ENCODE measurements around the gene TNIK. TPM values are rescaled to one million over a fixed set of nuclear protein-coding genes. Genes with fewer than 3 reads are reported as not detected.

Gene TNIK
- total RNA-seq, 2 experiments from 2014 or later, result 36.6 to 39.3 TPM

DNA sequence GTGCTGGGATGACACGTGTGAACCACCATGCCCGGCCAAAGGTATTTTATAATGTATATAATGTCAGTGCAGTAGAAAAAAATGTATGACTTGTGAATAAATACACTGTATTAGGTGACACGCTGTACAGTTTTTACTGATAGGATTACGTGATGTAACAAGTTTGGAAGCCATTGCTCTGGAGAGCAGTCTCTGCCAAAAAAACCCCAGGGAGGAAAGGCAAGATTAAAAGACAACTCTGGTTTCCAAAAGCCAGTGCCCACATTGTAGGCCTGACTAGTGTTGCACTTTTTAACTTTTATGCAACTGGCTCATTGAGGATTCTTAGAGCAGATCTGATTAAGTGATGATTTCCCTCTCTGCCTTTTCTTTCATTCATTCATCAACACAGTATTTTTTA lies 371.7 kb downstream of the TNIK start:
- Mint-ChIP-seq H3K36me3 (peaks cover 18% of the 10 kb centered on the region), H3K27me3 (no peaks in the 10 kb centered on the region), H3K9me3 (ENCODE audit: low read depth) (no peaks in the 10 kb centered on the region), H3K27ac (no peak overlapping the region), H3K4me3 (no peak overlapping the region), H3K4me1 (peaks cover 6% of the 10 kb centered on the region)
- CTCF ChIA-PET, result no interaction called here
- no peak for ATAC-seq
- no peak for DNase-seq

DNA sequence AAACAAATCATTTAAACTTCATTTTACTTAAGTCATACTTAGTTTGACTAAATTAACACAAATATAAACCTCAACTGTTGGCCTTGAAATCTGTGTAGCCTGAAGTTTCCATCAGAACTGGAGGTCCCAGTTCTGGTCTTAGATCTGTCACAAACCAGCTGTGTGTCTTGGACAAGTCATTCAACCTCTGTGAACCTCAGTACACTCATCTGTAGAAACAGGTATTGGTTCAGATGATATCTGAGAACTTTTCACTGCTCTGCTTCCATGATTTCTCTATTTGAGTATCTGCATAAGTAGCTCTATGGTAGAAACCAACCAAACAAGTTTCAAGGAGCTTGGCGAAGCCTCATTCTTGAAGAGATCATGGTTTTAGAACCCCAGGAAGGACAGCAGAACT lies 373.3 kb downstream of the TNIK start:
- no peak for ATAC-seq
- Mint-ChIP-seq H3K9me3 (ENCODE audit: low read depth) (no peaks in the 10 kb centered on the region), H3K4me1 (peaks cover 6% of the 10 kb centered on the region), H3K4me3 (no peak overlapping the region), H3K27ac (no peak overlapping the region), H3K27me3 (no peaks in the 10 kb centered on the region), H3K36me3 (peaks cover 24% of the 10 kb centered on the region)
- no peak for DNase-seq
- CTCF ChIA-PET, result no interaction called here

DNA sequence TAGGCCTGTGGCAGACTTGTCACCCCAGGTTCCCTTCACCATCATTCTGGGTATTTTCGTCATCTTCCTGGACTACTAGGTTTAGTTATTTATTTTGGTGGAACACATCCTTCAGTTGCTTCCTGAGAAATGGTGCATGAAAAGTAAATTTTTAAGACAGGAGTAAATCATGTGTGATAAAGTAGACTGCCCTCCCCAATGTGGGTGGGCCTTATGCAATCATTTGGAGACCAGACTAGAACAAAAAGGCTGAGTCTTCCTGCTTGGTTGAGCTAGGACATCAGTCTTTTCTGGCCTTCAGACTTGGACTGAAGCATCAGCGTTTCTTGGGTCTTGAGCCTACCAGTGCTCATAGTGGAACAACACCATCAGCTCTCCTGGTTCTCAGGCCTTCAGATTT lies 382.9 kb downstream of the TNIK start:
- Mint-ChIP-seq H3K4me3 (no peak overlapping the region), H3K36me3 (peaks cover 41% of the 10 kb centered on the region), H3K27me3 (no peaks in the 10 kb centered on the region), H3K4me1 (no peaks in the 10 kb centered on the region), H3K27ac (no peak overlapping the region), H3K9me3 (ENCODE audit: low read depth) (no peaks in the 10 kb centered on the region)
- DNase-seq (no peak), ATAC-seq (no peak)
- CTCF ChIA-PET, result no interaction called here

DNA sequence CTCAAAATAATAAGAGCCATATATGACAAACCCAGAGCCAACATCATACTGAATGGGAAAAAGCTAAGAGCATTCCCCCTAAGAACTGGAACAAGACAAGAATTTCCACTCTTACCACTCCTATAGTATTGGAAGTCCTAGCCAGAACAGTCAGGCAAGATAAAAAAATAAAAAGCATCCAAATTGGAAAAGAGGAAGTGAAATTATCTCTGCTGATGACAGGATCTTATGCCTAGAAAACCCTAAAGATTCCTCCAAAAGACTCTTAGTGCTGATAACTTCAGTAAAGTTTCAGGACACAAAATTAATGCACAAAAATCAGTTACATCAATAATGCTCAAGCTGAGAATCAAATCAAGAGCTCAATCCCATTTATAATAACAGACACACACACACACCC lies 387.8 kb downstream of the TNIK start:
- CTCF ChIA-PET, result interaction anchor here (0.6 kb wide), 1 partner anchor 183 kb away, joined by 4 read pairs; no protein-coding TSS in a partner anchor
- DNase-seq, result no peak
- no peak for ATAC-seq
- Mint-ChIP-seq H3K36me3 (peaks cover 30% of the 10 kb centered on the region), H3K4me3 (no peak overlapping the region), H3K9me3 (ENCODE audit: low read depth) (no peaks in the 10 kb centered on the region), H3K4me1 (no peaks in the 10 kb centered on the region), H3K27ac (no peak overlapping the region), H3K27me3 (no peaks in the 10 kb centered on the region)

DNA sequence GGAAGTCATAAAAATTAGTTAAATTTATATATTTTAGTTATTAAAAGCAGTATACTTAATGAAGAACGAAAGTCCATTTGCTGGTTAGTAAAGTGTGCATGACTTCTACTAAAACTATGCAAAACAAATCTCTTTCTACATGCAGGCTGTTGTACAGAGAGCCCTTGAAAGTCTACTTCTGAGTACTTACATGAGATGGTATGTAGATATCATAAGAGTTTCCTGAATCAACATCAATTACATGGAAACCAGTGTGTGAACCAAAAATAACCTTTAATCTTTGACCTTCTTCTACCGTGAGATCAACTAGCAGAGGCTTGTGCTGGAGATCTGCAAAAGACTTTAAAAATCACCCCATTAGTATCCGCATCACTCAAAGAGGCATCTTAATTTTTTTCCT lies 391.5 kb downstream of the TNIK start:
- no peaks in the 10 kb centered on the region for H3K9me3 Mint-ChIP-seq (ENCODE audit: low read depth)
- no peaks in the 10 kb centered on the region for H3K27me3 Mint-ChIP-seq
- H3K27ac Mint-ChIP-seq, result no peak overlapping the region
- H3K36me3 Mint-ChIP-seq, result peaks cover 45% of the 10 kb centered on the region
- H3K4me1 Mint-ChIP-seq, result no peaks in the 10 kb centered on the region
- no peak for DNase-seq
- CTCF ChIA-PET, result no interaction called here
- ATAC-seq, result no peak
- H3K4me3 Mint-ChIP-seq, result no peak overlapping the region

DNA sequence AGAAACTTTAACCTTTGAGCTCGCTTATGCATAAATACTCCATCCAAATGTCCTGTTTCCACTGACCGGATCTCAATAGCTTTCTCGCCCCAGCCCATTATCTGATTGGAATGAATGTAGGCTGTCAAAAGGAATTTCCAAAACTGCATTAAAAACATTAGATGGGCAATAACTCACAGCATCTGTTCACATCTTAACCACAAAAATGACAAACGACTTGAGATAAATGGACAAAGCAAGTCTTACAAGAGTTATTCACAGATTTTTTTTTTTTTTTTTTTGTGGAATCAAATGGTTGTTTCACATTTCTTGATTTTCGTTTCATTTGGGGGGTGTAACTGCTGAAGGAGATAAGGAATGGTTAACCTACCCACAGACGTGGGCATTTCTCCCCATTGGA lies 394.0 kb downstream of the TNIK start:
- Mint-ChIP-seq H3K27me3 (no peaks in the 10 kb centered on the region), H3K4me1 (no peaks in the 10 kb centered on the region), H3K27ac (no peak overlapping the region), H3K9me3 (ENCODE audit: low read depth) (no peaks in the 10 kb centered on the region), H3K36me3 (peaks cover 42% of the 10 kb centered on the region), H3K4me3 (no peak overlapping the region)
- no peak for DNase-seq
- no peak for ATAC-seq
- CTCF ChIA-PET, result no interaction called here

DNA sequence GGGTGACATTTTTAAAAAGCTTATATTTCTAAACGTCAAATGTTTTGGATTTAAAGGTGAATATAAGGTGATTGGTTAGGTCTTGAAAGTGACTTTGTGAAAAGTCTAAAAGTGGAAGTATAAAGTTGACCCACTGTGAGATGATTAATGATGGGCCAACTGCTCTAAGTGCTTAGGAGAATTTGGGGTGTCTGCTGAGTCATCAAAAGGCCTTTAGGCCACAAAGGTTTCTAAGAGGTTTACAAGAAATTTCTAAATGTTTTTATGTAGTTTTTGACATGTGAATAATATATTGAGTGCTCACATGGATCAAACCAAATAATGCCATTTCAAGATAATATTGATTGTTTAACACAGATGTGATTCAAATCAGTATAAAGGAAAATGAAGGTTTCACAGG lies 394.5 kb downstream of the TNIK start:
- DNase-seq, result no peak
- no peaks in the 10 kb centered on the region for H3K4me1 Mint-ChIP-seq

DNA sequence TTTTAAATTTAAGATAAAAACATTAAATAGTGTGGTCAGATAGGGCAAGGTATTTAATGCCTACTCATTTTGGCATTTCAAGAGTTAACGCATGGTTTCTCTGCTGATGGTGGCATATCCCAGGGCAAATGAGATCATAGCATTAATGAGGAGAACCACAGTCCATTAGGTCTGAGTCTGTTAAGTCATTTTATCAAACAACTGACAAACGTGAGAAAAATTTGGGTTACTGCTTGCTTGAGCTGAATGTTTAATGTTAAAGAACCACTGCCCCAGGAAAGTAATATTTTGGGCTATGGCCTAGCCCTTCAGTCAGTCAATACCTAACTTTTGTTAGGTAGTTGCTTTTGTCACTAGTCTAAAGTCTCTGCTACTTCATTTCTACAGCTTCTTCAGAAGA lies 395.7 kb downstream of the TNIK start:
- ATAC-seq, result no peak
- no peaks in the 10 kb centered on the region for H3K4me1 Mint-ChIP-seq
- H3K27ac Mint-ChIP-seq, result no peak overlapping the region
- no peaks in the 10 kb centered on the region for H3K9me3 Mint-ChIP-seq (ENCODE audit: low read depth)
- no peaks in the 10 kb centered on the region for H3K27me3 Mint-ChIP-seq
- CTCF ChIA-PET, result no interaction called here
- no peak overlapping the region for H3K4me3 Mint-ChIP-seq
- DNase-seq, result no peak
- H3K36me3 Mint-ChIP-seq, result peaks cover 33% of the 10 kb centered on the region

More for the DNA sequence above, 394.5 kb downstream of the TNIK start:
- Mint-ChIP-seq H3K36me3 (peaks cover 42% of the 10 kb centered on the region), H3K27ac (no peak overlapping the region), H3K9me3 (ENCODE audit: low read depth) (no peaks in the 10 kb centered on the region), H3K4me3 (no peak overlapping the region), H3K27me3 (no peaks in the 10 kb centered on the region)
- no peak for ATAC-seq
- CTCF ChIA-PET, result no interaction called here

DNA sequence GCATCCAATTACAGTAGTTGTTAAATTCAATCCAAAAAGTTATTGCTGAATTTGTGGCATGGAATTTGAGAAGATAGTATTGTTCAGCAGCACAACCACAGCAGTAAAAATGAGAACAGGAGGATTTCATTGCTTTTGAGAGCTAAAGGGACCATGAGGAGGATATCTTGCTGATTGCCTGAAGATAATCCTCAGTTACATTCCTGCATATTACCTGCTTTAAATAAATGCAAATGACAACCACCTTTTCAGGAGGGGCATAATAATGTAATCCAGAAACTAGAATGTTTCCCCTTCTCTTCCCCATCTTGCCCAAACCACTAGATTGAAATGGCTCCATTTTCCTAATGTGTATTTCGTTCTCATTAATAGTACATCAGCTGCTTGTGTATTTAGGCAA lies 398.5 kb downstream of the TNIK start:
- Mint-ChIP-seq H3K4me3 (no peak overlapping the region), H3K27me3 (no peaks in the 10 kb centered on the region)

DNA sequence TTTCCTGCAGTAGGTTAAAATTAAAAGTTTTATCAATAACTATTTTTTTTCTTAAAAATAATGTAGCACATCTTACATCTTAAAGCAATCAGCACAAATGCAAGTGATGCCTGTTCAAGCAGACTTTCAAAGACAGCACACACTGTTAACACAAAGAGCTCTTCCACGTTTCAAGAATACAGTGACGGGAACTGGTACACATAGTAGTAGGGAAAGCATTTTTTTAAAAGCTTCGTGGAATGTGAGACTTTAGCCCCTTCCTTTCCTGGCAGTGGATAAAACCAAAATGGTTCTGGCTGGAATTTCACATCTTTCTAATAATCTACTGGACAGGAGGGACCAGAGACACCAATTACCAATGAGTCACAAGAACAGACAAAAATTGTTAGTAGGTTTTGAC lies 400.2 kb downstream of the TNIK start:
- Mint-ChIP-seq H3K4me3 (no peak overlapping the region), H3K4me1 (no peaks in the 10 kb centered on the region), H3K36me3 (peaks cover 12% of the 10 kb centered on the region), H3K27me3 (no peaks in the 10 kb centered on the region), H3K9me3 (ENCODE audit: low read depth) (no peaks in the 10 kb centered on the region), H3K27ac (no peak overlapping the region)
- ATAC-seq (no peak), DNase-seq (no peak)
- CTCF ChIA-PET, result no interaction called here

More for the DNA sequence above, 398.5 kb downstream of the TNIK start:
- CTCF ChIA-PET, result interaction anchor here (0.8 kb wide), 1 partner anchor 12 kb away, joined by 3 read pairs; no protein-coding TSS in a partner anchor
- Mint-ChIP-seq H3K4me1 (no peaks in the 10 kb centered on the region), H3K36me3 (peaks cover 23% of the 10 kb centered on the region), H3K27ac (no peak overlapping the region), H3K9me3 (ENCODE audit: low read depth) (no peaks in the 10 kb centered on the region)
- ATAC-seq, result no peak
- DNase-seq, result no peak

DNA sequence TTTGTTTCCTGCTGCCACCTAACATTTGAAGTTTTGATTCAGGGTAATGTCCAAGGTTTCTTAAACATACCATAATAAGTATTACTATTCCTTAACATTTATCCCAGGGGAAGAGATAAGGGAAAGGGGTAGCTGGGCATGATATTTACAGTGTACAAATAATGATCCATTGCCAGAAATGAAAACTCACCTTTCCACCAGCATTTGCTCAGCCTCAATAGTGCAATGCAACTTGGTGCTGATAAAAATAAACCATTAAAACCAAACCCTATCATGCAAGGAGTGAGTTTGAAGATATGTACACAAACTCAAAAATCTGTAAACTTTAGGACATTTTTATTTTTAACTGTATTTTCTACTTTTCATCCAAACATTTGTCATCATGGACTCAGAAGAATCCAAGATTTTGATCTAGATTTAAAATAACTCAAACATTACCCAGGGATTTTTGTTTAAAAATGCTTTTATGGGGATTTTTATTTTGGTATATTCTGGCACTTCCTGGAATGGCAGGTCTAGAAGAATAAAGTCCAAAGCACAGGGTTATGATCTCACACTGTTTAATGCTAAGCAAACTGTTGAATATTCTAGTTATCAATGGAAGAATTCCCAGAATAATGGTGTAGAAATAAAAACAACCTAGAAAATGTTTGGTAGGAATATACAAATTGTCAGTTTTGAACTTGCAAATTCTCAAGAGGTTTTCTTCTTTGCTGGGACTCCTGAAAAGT lies 401.2 kb downstream of the TNIK start:
- CTCF ChIA-PET, result no interaction called here
- DNase-seq, result no peak
- Mint-ChIP-seq H3K36me3 (peaks cover 8% of the 10 kb centered on the region), H3K27me3 (no peaks in the 10 kb centered on the region), H3K4me1 (no peaks in the 10 kb centered on the region), H3K27ac (no peak overlapping the region), H3K4me3 (no peak overlapping the region), H3K9me3 (ENCODE audit: low read depth) (no peaks in the 10 kb centered on the region)
- ATAC-seq, result no peak

DNA sequence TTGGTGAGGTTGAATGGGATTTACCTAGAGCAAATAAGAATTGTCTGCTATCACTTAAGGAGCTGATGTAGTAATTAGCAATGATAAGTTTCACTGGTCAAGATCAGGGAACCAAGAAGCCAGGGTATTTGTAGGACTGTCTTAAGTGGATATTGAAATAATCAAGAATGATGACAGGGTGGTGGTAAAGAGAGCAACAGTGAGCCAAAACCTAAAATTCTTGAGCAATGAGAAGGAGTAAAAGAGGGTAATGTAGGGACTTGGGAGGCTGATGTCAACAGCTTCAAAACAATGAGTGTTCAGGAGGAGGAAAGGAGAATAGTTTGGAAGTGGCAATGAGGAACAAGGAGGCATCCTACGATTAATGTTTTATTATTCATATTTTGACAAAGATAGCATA lies 402.1 kb downstream of the TNIK start:
- no peak overlapping the region for H3K4me3 Mint-ChIP-seq
- no peak for ATAC-seq
- H3K4me1 Mint-ChIP-seq, result no peaks in the 10 kb centered on the region
- H3K27me3 Mint-ChIP-seq, result peaks cover 4% of the 10 kb centered on the region
- no peak overlapping the region for H3K27ac Mint-ChIP-seq
- DNase-seq, result no peak
- H3K9me3 Mint-ChIP-seq (ENCODE audit: low read depth), result no peaks in the 10 kb centered on the region
- CTCF ChIA-PET, result no interaction called here
- peaks cover 2% of the 10 kb centered on the region for H3K36me3 Mint-ChIP-seq

DNA sequence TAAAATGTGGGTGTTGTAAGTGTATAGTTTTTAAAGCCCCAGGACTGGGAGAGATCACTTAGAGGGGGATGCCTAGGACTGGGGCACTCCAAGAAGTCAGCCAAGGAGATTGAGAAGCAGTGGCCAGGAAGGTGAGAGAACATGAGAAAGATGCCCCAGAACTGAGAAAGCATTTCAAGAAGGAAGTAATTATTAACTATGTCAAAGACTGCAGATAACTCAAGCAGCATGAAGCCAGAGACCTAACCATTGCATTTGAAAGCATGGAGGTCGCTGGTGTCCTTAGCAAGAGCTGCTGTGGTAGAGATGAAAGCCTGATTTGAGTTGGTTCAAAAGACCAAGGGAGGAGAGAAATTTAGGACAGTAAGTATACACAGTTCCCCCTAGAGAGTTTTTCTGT lies 403.1 kb downstream of the TNIK start:
- ATAC-seq, result no peak
- Mint-ChIP-seq H3K36me3 (no peaks in the 10 kb centered on the region), H3K4me3 (no peak overlapping the region), H3K9me3 (ENCODE audit: low read depth) (no peaks in the 10 kb centered on the region), H3K27ac (no peak overlapping the region), H3K27me3 (peaks cover 4% of the 10 kb centered on the region), H3K4me1 (no peaks in the 10 kb centered on the region)
- CTCF ChIA-PET, result no interaction called here
- no peak for DNase-seq

DNA sequence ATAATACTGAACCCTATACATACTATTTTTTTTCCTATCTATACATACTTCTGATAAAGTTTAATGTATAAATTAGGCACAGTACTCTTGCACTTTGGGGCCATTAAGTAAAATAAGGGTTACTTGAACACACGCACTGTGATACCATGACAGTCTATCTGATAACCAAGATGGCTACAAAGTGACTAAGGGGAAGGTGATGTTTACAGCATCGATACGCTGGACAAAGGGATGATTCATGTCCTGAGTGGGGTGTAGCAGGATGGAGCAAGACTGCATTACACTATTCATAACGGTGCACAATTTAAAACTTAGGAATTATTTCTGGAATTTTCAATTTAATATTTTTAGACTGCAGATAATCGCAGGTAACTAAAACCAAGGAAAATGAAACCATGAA lies 403.7 kb downstream of the TNIK start:
- no peaks in the 10 kb centered on the region for H3K36me3 Mint-ChIP-seq

More for the DNA sequence above, 403.7 kb downstream of the TNIK start:
- ATAC-seq (no peak), DNase-seq (no peak)
- Mint-ChIP-seq H3K4me1 (no peaks in the 10 kb centered on the region), H3K27me3 (peaks cover 4% of the 10 kb centered on the region), H3K27ac (no peak overlapping the region), H3K9me3 (ENCODE audit: low read depth) (no peaks in the 10 kb centered on the region), H3K4me3 (no peak overlapping the region)
- CTCF ChIA-PET, result no interaction called here
